PFSK-1 (cell line): ENCODE results near the gene GFY.

Source experiments
- FOXP2 ChIP-seq: optimal IDR thresholded peaks from 2 replicates; pipeline ENCODE3; 2011; ENCODE audit warnings: borderline replicate concordance, control low read depth, inconsistent platforms; ENCODE audit not compliant: insufficient read depth; ENCODE audit errors: extremely low read length, extremely low read depth
- POLR2AphosphoS5 ChIP-seq: IDR thresholded peaks from 2 replicates; pipeline ENCODE4 v1.6.1; 2012; ENCODE audit warnings: low read depth, mild to moderate bottlenecking, control low read depth, low read length, moderate library complexity
- REST ChIP-seq, 2 experiments: IDR thresholded peaks; 2 replicates each; pipeline versions ENCODE4 v1.6.1 to v1.8.0; 2011 to 2012; ENCODE audit warnings: low read depth in 2 of 2, low read length in 2 of 2, control low read depth in 1 of 2, inconsistent platforms in 1 of 2, mild to moderate bottlenecking in 1 of 2, moderate library complexity in 1 of 2; ENCODE audit not compliant: insufficient read depth in 1 of 2
- SIN3A ChIP-seq: IDR thresholded peaks from 2 replicates; pipeline ENCODE4 v1.6.1; 2012; ENCODE audit warnings: mild to moderate bottlenecking, low read length, moderate library complexity, borderline replicate concordance; ENCODE audit not compliant: insufficient read depth
- TAF1 ChIP-seq: IDR thresholded peaks from 2 replicates; pipeline ENCODE4 v1.6.1; 2012; ENCODE audit warnings: low read length, control low read depth, borderline replicate concordance; ENCODE audit not compliant: insufficient read depth

The GFY gene

GRCh38 chr19:49465371-49465770 lies 40.2 kb downstream of the GFY start:
- TF ChIP-seq FOXP2 (no peak), SIN3A (no peak), REST (IDR thresholded peaks at IDR 0.05; ENCODE audit: insufficient read depth in 1 of 2, low read depth in 2 of 2, low read length in 2 of 2) (no peak), POLR2AphosphoS5 (no peak)

GRCh38 chr19:49468199-49468598 lies 43.0 kb downstream of the GFY start:
- TF ChIP-seq SIN3A, result no peak
- TF ChIP-seq POLR2AphosphoS5, result no peak
- TF ChIP-seq REST (IDR thresholded peaks at IDR 0.05; ENCODE audit: insufficient read depth in 1 of 2, low read depth in 2 of 2, low read length in 2 of 2), result no peak
- TF ChIP-seq FOXP2, result no peak
- TF ChIP-seq TAF1, result no peak

GRCh38 chr19:49468746-49469447 lies 43.7 kb downstream of the GFY start:
- no peak for TF ChIP-seq FOXP2
- no peak for TF ChIP-seq REST (IDR thresholded peaks at IDR 0.05; ENCODE audit: insufficient read depth in 1 of 2, low read depth in 2 of 2, low read length in 2 of 2)
- no peak for TF ChIP-seq POLR2AphosphoS5
- no peak for TF ChIP-seq TAF1
- TF ChIP-seq SIN3A, result no peak

GRCh38 chr19:49469828-49470614 lies 44.8 kb downstream of the GFY start:
- TF ChIP-seq SIN3A (no peak), POLR2AphosphoS5 (no peak), FOXP2 (no peak), REST (IDR thresholded peaks at IDR 0.05; ENCODE audit: insufficient read depth in 1 of 2, low read depth in 2 of 2, low read length in 2 of 2) (no peak), TAF1 (no peak)
